ENCODE measurements around the gene ASB17. TPM values are rescaled to one million over a fixed set of nuclear protein-coding genes. Genes with fewer than 3 reads are reported as not detected.
A peak's percentile ranks its signal among the peaks of the same experiment; 100 is the strongest.
"Not testable (repeated sequence)": the region's sequence is repeated elsewhere in the genome, so short reads cannot be mapped to it uniquely, and the experiment has no call there.

The ASB17 gene
- polyA plus RNA-seq, 4 donors = not detected

DNA sequence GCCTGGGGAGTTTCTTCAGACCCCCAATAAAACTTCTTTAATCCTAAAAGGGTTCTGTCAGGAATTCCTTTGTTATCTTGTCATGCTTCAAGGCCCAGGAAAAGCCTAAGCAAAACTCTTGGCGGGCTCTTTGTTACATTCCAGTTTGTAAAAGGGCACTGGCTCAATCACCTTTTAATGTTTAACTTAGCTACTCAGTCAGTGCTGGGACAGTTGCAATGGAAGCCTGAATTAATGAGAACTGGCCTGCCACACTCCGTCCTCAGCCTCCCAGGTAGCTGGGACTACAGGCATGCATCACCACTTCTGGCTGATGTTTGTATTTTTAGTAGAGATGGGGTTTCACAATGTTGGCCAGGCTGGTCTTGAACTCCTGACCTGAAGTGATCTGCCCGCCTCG lies 21.3 kb upstream of the ASB17 start:
- no peak overlapping the region for H3K27ac ChIP-seq (ENCODE audit: low read depth in 1 of 3, low read length in 2 of 3)
- WGBS, 3 donors = 77 to 86% (median 85%) methylated on average over 4 of the region's 4 CpGs
- H3K36me3 ChIP-seq (ENCODE audit: control insufficient read depth in 3 of 3, insufficient read depth in 2 of 3, low read depth in 1 of 3, low read length in 3 of 3) = no peaks in the 10 kb centered on the region
- H3K9me3 ChIP-seq (ENCODE audit: control insufficient read depth in 2 of 2, insufficient read depth in 1 of 2, low read depth in 1 of 2, low read length in 1 of 2) = no peaks in the 10 kb centered on the region
- H3K4me1 ChIP-seq (ENCODE audit: control insufficient read depth in 3 of 3, insufficient read depth in 2 of 3, low read depth in 1 of 3, low read length in 2 of 3) = no peaks in the 10 kb centered on the region
- DNase-seq (no peak), FAIRE-seq (no peak)
- H3K27me3 ChIP-seq (ENCODE audit: control insufficient read depth in 3 of 3, insufficient read depth in 3 of 3, low read length in 3 of 3) = no peaks in the 10 kb centered on the region
- H3K4me3 ChIP-seq (ENCODE audit: low read depth in 1 of 3, low read length in 3 of 3) = no peak overlapping the region

DNA sequence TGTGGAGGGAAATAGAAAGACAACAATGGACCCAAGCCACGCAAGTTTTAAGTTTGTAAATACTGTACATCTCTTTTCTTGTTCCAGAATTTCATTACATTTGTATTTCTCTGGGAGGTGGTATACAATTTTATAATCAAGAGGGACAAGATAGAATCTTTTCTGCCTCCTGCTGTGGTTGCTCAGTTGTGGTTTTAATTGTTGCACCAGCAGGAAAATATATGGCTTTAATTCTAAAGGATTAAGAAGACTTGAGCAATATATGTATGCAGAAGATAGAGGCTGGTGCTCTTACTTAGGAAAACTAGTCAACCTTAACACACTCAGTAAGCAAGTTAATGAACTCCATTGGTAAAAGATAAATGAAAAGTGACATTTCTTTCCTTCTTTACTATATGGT lies 19.8 kb upstream of the ASB17 start:
- H3K4me3 ChIP-seq (ENCODE audit: low read depth in 1 of 3, low read length in 3 of 3) = no peak overlapping the region
- no peaks in the 10 kb centered on the region for H3K27me3 ChIP-seq (ENCODE audit: control insufficient read depth in 3 of 3, insufficient read depth in 3 of 3, low read length in 3 of 3)
- WGBS, 3 donors = 70 to 79% (median 77%) methylated on average over 1 of the region's 1 CpG
- DNase-seq = no peak
- no peak for FAIRE-seq
- H3K9me3 ChIP-seq (ENCODE audit: control insufficient read depth in 2 of 2, insufficient read depth in 1 of 2, low read depth in 1 of 2, low read length in 1 of 2) = no peaks in the 10 kb centered on the region
- H3K27ac ChIP-seq (ENCODE audit: low read depth in 1 of 3, low read length in 2 of 3) = no peak overlapping the region
- no peaks in the 10 kb centered on the region for H3K4me1 ChIP-seq (ENCODE audit: control insufficient read depth in 3 of 3, insufficient read depth in 2 of 3, low read depth in 1 of 3, low read length in 2 of 3)
- no peaks in the 10 kb centered on the region for H3K36me3 ChIP-seq (ENCODE audit: control insufficient read depth in 3 of 3, insufficient read depth in 2 of 3, low read depth in 1 of 3, low read length in 3 of 3)

DNA sequence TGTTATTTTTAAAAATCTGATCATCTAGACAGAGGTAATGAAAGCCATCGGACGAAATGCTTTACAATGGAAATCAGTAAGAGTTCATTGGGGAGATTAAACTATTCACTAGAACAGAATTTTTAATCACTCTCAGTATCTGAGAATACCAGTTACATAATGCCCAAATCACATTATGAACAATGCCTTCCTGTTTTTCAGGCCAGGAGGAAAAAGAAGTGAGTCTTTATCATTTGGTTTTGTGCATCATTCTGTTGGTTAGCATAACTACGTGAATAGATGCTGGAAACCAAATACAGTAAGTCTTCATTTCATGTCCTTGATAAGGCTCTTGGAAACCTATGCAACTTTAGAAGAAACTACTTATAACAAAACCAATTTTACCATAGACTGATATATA lies 18.0 kb upstream of the ASB17 start:
- Histone ChIP-seq H3K9me3 (ENCODE audit: control insufficient read depth in 2 of 2, insufficient read depth in 1 of 2, low read depth in 1 of 2, low read length in 1 of 2) (no peaks in the 10 kb centered on the region), H3K4me1 (ENCODE audit: control insufficient read depth in 3 of 3, insufficient read depth in 2 of 3, low read depth in 1 of 3, low read length in 2 of 3) (no peaks in the 10 kb centered on the region), H3K36me3 (ENCODE audit: control insufficient read depth in 3 of 3, insufficient read depth in 2 of 3, low read depth in 1 of 3, low read length in 3 of 3) (no peaks in the 10 kb centered on the region), H3K4me3 (ENCODE audit: low read depth in 1 of 3, low read length in 3 of 3) (no peak overlapping the region), H3K27ac (ENCODE audit: low read depth in 1 of 3, low read length in 2 of 3) (no peak overlapping the region), H3K27me3 (ENCODE audit: control insufficient read depth in 3 of 3, insufficient read depth in 3 of 3, low read length in 3 of 3) (no peaks in the 10 kb centered on the region)
- DNase-seq = no peak
- WGBS, 3 donors = 80 to 88% (median 85%) methylated on average over 3 of the region's 3 CpGs
- no peak for FAIRE-seq

DNA sequence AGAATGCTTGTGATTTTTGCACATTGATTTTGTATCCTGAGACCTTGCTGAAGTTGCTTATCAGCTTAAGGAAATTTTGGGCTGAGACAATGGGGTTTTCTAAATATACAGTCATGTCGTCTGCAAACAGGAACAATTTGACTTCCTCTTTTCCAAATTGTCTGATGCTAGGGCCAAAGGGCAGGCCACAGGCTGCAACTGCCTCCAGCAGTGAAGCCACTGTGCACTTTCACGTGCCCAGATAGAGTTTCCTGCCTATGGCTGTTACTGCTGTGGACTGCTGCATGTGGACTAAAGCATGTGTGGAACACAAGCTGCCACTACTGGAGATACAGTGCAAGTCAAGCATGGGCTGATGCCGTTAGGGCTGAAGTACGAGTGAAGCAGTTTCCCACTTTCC lies 10.8 kb upstream of the ASB17 start:
- DNase-seq; H3K27me3 ChIP-seq (ENCODE audit: control insufficient read depth in 3 of 3, insufficient read depth in 3 of 3, low read length in 3 of 3); FAIRE-seq; H3K4me3 ChIP-seq (ENCODE audit: low read depth in 1 of 3, low read length in 3 of 3); H3K4me1 ChIP-seq (ENCODE audit: control insufficient read depth in 3 of 3, insufficient read depth in 2 of 3, low read depth in 1 of 3, low read length in 2 of 3); H3K36me3 ChIP-seq (ENCODE audit: control insufficient read depth in 3 of 3, insufficient read depth in 2 of 3, low read depth in 1 of 3, low read length in 3 of 3); H3K27ac ChIP-seq (ENCODE audit: low read depth in 1 of 3, low read length in 2 of 3): not testable (repeated sequence)
- peaks cover 2 to 10% of the 10 kb centered on the region in 2 donors for H3K9me3 ChIP-seq (ENCODE audit: control insufficient read depth in 2 of 2, insufficient read depth in 1 of 2, low read depth in 1 of 2, low read length in 1 of 2)
- 62 to 64% (median 63%) methylated on average over 4 of the region's 4 CpGs for WGBS, 3 donors

DNA sequence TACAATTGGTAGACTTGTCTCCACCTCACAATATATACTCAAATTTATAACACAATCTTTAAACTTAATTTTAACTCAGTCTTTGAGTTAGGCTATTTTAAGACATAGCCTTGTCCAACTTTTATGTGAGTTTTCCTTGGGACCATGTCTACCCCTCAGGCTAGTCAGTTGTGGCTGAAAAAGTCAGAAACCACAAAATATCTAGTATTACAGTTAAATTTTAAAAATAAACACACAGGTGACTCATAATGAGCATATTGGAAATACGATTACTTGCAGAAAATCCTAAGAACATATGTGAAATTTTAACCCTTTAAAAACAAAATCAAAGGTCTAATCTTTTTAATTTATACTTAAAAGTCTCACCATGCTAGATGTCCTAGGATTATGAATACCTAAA lies 4.8 kb upstream of the ASB17 start:
- H3K27me3 ChIP-seq (ENCODE audit: control insufficient read depth in 3 of 3, insufficient read depth in 3 of 3, low read length in 3 of 3) = no peaks in the 10 kb centered on the region
- H3K4me3 ChIP-seq (ENCODE audit: low read depth in 1 of 3, low read length in 3 of 3) = no peak overlapping the region
- DNase-seq (no peak), FAIRE-seq (no peak)
- 21 to 25% (median 21%) methylated on average over 1 of the region's 1 CpG for WGBS, 3 donors
- H3K27ac ChIP-seq (ENCODE audit: low read depth in 1 of 3, low read length in 2 of 3) = no peak overlapping the region
- no peaks in the 10 kb centered on the region for H3K4me1 ChIP-seq (ENCODE audit: control insufficient read depth in 3 of 3, insufficient read depth in 2 of 3, low read depth in 1 of 3, low read length in 2 of 3)
- H3K9me3 ChIP-seq (ENCODE audit: control insufficient read depth in 2 of 2, insufficient read depth in 1 of 2, low read depth in 1 of 2, low read length in 1 of 2) = no peaks in the 10 kb centered on the region
- no peaks in the 10 kb centered on the region for H3K36me3 ChIP-seq (ENCODE audit: control insufficient read depth in 3 of 3, insufficient read depth in 2 of 3, low read depth in 1 of 3, low read length in 3 of 3)

DNA sequence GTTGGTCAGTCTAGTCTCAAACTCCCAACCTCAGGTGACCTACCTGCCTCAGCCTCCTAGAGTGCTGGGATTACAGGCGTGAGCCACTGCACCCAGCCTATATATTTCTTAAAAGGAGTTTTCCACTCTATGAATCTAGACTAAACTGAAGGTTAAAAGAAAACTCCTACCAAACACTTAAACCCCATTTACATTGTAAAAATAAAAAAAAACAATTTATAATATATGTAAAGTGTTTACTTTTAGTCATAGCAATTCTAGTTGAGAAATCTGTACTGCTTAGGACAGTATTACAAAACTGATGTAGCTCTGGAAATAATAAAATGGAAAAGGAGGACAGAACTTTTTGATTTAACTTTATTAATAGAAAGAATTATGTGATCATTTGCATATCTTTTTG lies 9.5 kb downstream of the ASB17 start:
- no peak overlapping the region for H3K4me3 ChIP-seq (ENCODE audit: low read depth in 1 of 3, low read length in 3 of 3)
- no peaks in the 10 kb centered on the region for H3K9me3 ChIP-seq (ENCODE audit: control insufficient read depth in 2 of 2, insufficient read depth in 1 of 2, low read depth in 1 of 2, low read length in 1 of 2)
- FAIRE-seq = peak; percentile 39
- H3K4me1 ChIP-seq (ENCODE audit: control insufficient read depth in 3 of 3, insufficient read depth in 2 of 3, low read depth in 1 of 3, low read length in 2 of 3) = no peaks in the 10 kb centered on the region
- 85 to 89% (median 87%) methylated on average over 1 of the region's 1 CpG for WGBS, 3 donors
- DNase-seq = no peak
- no peak overlapping the region for H3K27ac ChIP-seq (ENCODE audit: low read depth in 1 of 3, low read length in 2 of 3)
- no peaks in the 10 kb centered on the region for H3K27me3 ChIP-seq (ENCODE audit: control insufficient read depth in 3 of 3, insufficient read depth in 3 of 3, low read length in 3 of 3)
- H3K36me3 ChIP-seq (ENCODE audit: control insufficient read depth in 3 of 3, insufficient read depth in 2 of 3, low read depth in 1 of 3, low read length in 3 of 3) = no peaks in the 10 kb centered on the region

DNA sequence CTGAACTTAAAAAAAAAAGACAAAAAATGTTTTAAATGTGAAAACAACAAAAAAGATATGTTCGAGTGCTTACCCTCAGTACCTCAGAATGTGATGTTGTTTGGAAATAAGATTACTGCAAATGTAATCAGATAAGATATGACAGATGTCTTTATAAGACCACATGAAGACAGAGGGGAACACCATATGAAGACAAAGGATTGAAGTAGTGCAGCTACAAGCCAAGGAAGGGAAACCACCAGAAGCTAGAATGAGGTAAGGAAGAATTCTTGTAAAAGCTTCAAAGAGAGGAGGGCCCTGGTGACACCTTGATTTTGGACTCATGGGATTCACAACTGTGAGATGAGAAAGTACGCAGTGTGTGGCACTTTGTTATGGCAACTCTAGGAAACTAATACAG lies 15.4 kb downstream of the ASB17 start:
- Histone ChIP-seq H3K9me3 (ENCODE audit: control insufficient read depth in 2 of 2, insufficient read depth in 1 of 2, low read depth in 1 of 2, low read length in 1 of 2) (no peaks in the 10 kb centered on the region), H3K4me3 (ENCODE audit: low read depth in 1 of 3, low read length in 3 of 3) (no peak overlapping the region), H3K4me1 (ENCODE audit: control insufficient read depth in 3 of 3, insufficient read depth in 2 of 3, low read depth in 1 of 3, low read length in 2 of 3) (no peaks in the 10 kb centered on the region), H3K36me3 (ENCODE audit: control insufficient read depth in 3 of 3, insufficient read depth in 2 of 3, low read depth in 1 of 3, low read length in 3 of 3) (no peaks in the 10 kb centered on the region), H3K27ac (ENCODE audit: low read depth in 1 of 3, low read length in 2 of 3) (no peak overlapping the region), H3K27me3 (ENCODE audit: control insufficient read depth in 3 of 3, insufficient read depth in 3 of 3, low read length in 3 of 3) (no peaks in the 10 kb centered on the region)
- no peak for DNase-seq
- FAIRE-seq = no peak
- WGBS, 3 donors = 71 to 77% (median 72%) methylated on average over 2 of the region's 2 CpGs

DNA sequence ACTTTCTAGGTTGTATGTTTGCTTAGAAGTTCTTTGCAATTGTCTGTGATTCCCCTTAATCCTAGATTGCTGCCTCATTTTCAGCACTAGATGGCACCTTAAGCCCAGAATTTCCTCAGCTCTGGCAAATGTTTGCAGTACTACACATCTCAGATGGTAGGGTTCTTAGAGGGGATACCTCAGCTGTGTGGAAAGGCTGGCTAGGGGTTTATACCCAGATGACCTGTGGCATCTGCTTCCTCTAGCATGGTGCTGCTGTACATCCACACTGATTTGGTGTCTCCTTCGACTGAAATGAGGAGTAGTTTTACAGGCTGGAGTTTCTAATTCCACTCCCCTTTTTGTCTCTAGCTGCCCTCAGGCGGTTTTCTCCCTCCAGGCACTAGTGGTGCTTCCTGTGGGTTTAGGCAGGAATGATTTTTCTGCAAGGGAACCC lies 23.5 kb downstream of the ASB17 start:
- FAIRE-seq = no peak
- WGBS, 3 donors = 39 to 50% (median 50%) methylated on average over 2 of the region's 2 CpGs
- DNase-seq = peak in 1 of 2 donors; percentile 13

DNA sequence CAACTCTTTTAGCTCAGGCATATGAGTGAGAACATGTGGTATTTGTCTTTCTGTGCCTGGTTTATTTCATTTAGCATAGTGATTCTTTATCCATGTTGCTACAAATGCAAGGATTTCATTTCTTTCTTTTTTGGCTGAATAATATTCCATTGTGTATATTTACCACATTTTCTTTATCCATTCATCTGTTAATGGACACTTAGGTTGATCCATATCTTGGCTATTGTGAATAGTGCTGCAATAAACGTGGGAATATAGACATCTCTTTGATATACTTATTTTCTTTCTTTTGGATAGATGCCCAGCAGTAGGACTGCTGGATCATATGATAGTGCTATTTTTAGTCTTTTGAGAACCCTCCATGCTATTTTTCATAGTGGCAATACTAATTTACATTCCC lies 30.8 kb downstream of the ASB17 start:
- 10 to 45% (median 18%) methylated on average over 1 of the region's 1 CpG for WGBS, 3 donors
- Histone ChIP-seq H3K4me1 (ENCODE audit: control insufficient read depth in 3 of 3, insufficient read depth in 2 of 3, low read depth in 1 of 3, low read length in 2 of 3) (no peaks in the 10 kb centered on the region), H3K36me3 (ENCODE audit: control insufficient read depth in 3 of 3, insufficient read depth in 2 of 3, low read depth in 1 of 3, low read length in 3 of 3) (no peaks in the 10 kb centered on the region), H3K27me3 (ENCODE audit: control insufficient read depth in 3 of 3, insufficient read depth in 3 of 3, low read length in 3 of 3) (no peaks in the 10 kb centered on the region), H3K27ac (ENCODE audit: low read depth in 1 of 3, low read length in 2 of 3) (no peak overlapping the region), H3K4me3 (ENCODE audit: low read depth in 1 of 3, low read length in 3 of 3) (no peak overlapping the region), H3K9me3 (ENCODE audit: control insufficient read depth in 2 of 2, insufficient read depth in 1 of 2, low read depth in 1 of 2, low read length in 1 of 2) (no peaks in the 10 kb centered on the region)
- FAIRE-seq (no peak), DNase-seq (no peak)

More for the DNA sequence above, 23.5 kb downstream of the ASB17 start:
- H3K27me3 ChIP-seq (ENCODE audit: control insufficient read depth in 3 of 3, insufficient read depth in 3 of 3, low read length in 3 of 3) = no peaks in the 10 kb centered on the region
- no peak overlapping the region for H3K27ac ChIP-seq (ENCODE audit: low read depth in 1 of 3, low read length in 2 of 3)
- no peaks in the 10 kb centered on the region for H3K36me3 ChIP-seq (ENCODE audit: control insufficient read depth in 3 of 3, insufficient read depth in 2 of 3, low read depth in 1 of 3, low read length in 3 of 3)
- no peak overlapping the region for H3K4me3 ChIP-seq (ENCODE audit: low read depth in 1 of 3, low read length in 3 of 3)
- H3K4me1 ChIP-seq (ENCODE audit: control insufficient read depth in 3 of 3, insufficient read depth in 2 of 3, low read depth in 1 of 3, low read length in 2 of 3) = no peaks in the 10 kb centered on the region
- no peaks in the 10 kb centered on the region for H3K9me3 ChIP-seq (ENCODE audit: control insufficient read depth in 2 of 2, insufficient read depth in 1 of 2, low read depth in 1 of 2, low read length in 1 of 2)
